CD4-positive, alpha-beta T cell (primary cell): Measurements from ENCODE around the gene GIMAP6. TPM values are rescaled to one million over a fixed set of nuclear protein-coding genes. Genes with fewer than 3 reads are reported as not detected.
A peak's percentile ranks its signal among the peaks of the same experiment; 100 is the strongest.
"Not testable (repeated sequence)": the region's sequence is repeated elsewhere in the genome, so short reads cannot be mapped to it uniquely, and the experiment has no call there.

ENCODE experiments used
- ATAC-seq: fragments of 200-7000 bp; cut with Tn5 transposase; one replicate; pipeline ENCODE4 v1.10.0; 2022; ENCODE audit warnings: mild to moderate bottlenecking; ENCODE audit not compliant: poor library complexity
- CTCF ChIA-PET: fragments of 350-600 bp; sonication (Branson Sonifier 250); formaldehyde crosslinking; loops from one replicate; lab custom pipeline; 2021; ENCODE audit warnings: antibody characterized with exemption, inconsistent platforms; lab: Charles Lee
- POLR2A ChIA-PET: fragments of 350-600 bp; sonication (Branson Sonifier 250); formaldehyde crosslinking; loops from one replicate; lab custom pipeline; 2021; ENCODE audit warnings: antibody characterized with exemption, inconsistent platforms; lab: Charles Lee
- DNase-seq, 14 experiments: peaks; one replicate each; pipeline ENCODE4 v3.0.0-alpha.2; 2013 to 2020; ENCODE audit warnings: mixed read lengths in 2 of 14
- H3K27ac ChIP-seq, 2 donors: one replicate each; pipeline versions ENCODE4 v1.5.1 to v1.7.0; 2013; ENCODE audit warnings: low read length in 2 of 2, low read depth in 1 of 2, mild to moderate bottlenecking in 1 of 2
- H3K27me3 ChIP-seq, 2 experiments: 1 replicate in 1 of 2; 2 replicates in 1 of 2; pipeline versions ENCODE4 v1.6.1 to v1.7.0; 2013; ENCODE audit warnings: low read length in 2 of 2, control low read depth in 1 of 2, mild to moderate bottlenecking in 1 of 2, moderate library complexity in 1 of 2; ENCODE audit not compliant: insufficient read depth in 2 of 2, control insufficient read depth in 1 of 2
- H3K36me3 ChIP-seq: one replicate; pipeline ENCODE4 v1.6.1; 2013; ENCODE audit warnings: low read length, control low read depth; ENCODE audit not compliant: insufficient read depth
- H3K4me1 ChIP-seq: one replicate; pipeline ENCODE4 v1.6.1; 2013; ENCODE audit warnings: low read length, control low read depth; ENCODE audit not compliant: insufficient read depth
- H3K4me3 ChIP-seq: one replicate; pipeline ENCODE4 v1.5.1; 2013; ENCODE audit warnings: mild to moderate bottlenecking, low read length, moderate library complexity
- H3K9me3 ChIP-seq, 2 experiments: 1 replicate in 1 of 2; 2 replicates in 1 of 2; pipeline versions ENCODE4 v1.6.1 to v1.7.0; 2013; ENCODE audit warnings: low read length in 2 of 2, mild to moderate bottlenecking in 2 of 2, control low read depth in 1 of 2, moderate library complexity in 1 of 2; ENCODE audit not compliant: control insufficient read depth in 1 of 2, insufficient read depth in 1 of 2
- H3K27ac Mint-ChIP-seq: one replicate; pipeline ENCODE4 v1.8.0; 2020; ENCODE audit warnings: mixed read lengths
- H3K27me3 Mint-ChIP-seq: one replicate; pipeline ENCODE4 v1.8.0; 2021; ENCODE audit warnings: mixed read lengths
- H3K36me3 Mint-ChIP-seq: one replicate; pipeline ENCODE4 v1.8.0; 2021; ENCODE audit warnings: low read depth, mixed read lengths
- H3K4me1 Mint-ChIP-seq: one replicate; pipeline ENCODE4 v1.8.0; 2021; ENCODE audit warnings: low read depth, mixed read lengths
- H3K4me3 Mint-ChIP-seq: one replicate; pipeline ENCODE4 v1.8.0; 2020; ENCODE audit warnings: mild to moderate bottlenecking, mixed read lengths
- H3K9me3 Mint-ChIP-seq: one replicate; pipeline ENCODE4 v1.8.0; 2020; ENCODE audit warnings: mixed read lengths
- intact Hi-C, 2 experiments: fragments of 100-400 bp; cut with DNase I in 1 of 2; cut with micrococcal nuclease in 1 of 2; formaldehyde crosslinking; loops; one replicate each; pipeline versions ENCODE4 v1.15.1 to v1.9.0; 2023 to 2025; cut with DNase I, micrococcal nuclease
- total RNA-seq, 174 experiments: library from RNA in 2 of 174; stranded (reverse) in 2 of 174; gene quantifications; one replicate each; pipeline ENCODE4 v1.2.3 and lab custom pipeline; 2021 to 2026
- TF ChIP-seq, protein P1 (sequence below): fragments of 200-600 bp; IDR thresholded peaks from one replicate; pipeline ENCODE4 v1.8.0; 2022; ENCODE audit warnings: antibody characterized with exemption, mild to moderate bottlenecking

The GIMAP6 gene
- total RNA-seq, 2 experiments from 2014 or later: 14.3 to 14.9 TPM

DNA sequence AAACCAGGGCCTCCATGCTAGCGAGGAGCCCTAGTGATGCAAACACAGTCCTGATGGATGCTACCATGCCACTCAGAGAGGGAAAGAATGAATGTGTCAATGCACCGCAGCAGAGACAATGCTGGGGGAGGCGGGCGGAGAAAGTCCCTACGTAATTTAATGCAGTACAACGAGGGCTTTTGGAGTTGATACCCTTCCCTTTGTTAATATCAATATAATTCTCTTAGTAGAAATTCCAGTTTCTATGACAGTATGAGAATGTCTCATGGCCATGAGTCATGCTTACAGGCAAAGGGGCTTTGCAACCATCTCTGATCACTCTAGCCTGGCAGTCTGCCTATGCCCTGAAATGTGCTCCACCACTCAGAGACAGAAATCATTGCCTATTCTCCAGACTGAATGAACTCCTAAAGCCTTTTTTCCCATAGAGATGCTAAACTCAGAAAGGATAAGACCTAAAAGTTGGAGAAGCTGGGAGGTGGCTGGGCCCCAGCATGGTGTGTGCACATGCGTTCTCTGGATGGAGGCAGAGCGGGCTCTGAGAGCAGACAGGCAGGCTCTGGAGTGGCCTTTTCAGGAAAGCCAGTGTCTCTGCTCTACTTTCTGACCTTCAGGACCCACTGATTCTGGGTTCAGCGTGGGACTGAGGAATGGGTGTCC, 33.0 kb upstream of the GIMAP6 start:
- Mint-ChIP-seq H3K36me3 (peaks cover 49% of the 10 kb centered on the region), H3K9me3 (peaks cover 7% of the 10 kb centered on the region), H3K4me3 (peak overlapping the region; percentile 39), H3K4me1 (peaks cover 95% of the 10 kb centered on the region), H3K27me3 (no peaks in the 10 kb centered on the region), H3K27ac (peak overlapping the region; percentile 91)
- no peak for ATAC-seq
- no peaks in the 10 kb centered on the region for H3K9me3 ChIP-seq
- H3K36me3 ChIP-seq: no peaks in the 10 kb centered on the region
- ChIA-PET CTCF (interaction anchor here (1.2 kb wide), 1 partner anchor 216 kb away, joined by 3 read pairs; no protein-coding TSS in a partner anchor), POLR2A (interaction anchor here (1.1 to 5.5 kb wide), 8 partner anchors 9 to 91 kb away, joined by 3 to 55 read pairs (median 4); partner anchors contain the start of genes GIMAP1, GIMAP2 and GIMAP6)
- intact Hi-C loops: loop anchor here (2.0 to 5.0 kb wide), 2 partner anchors 32 to 72 kb away; partner anchors contain the start of genes GIMAP5 (in 1 of the 2) and GIMAP6 (in 1 of the 2)
- peak in 3 of 14 experiments; percentile 18 to 67 (median 37) for DNase-seq
- H3K4me3 ChIP-seq: no peak overlapping the region
- H3K27ac ChIP-seq: peak overlapping the region; percentile 73 to 85
- no peaks in the 10 kb centered on the region for H3K27me3 ChIP-seq
- TF ChIP-seq, protein P1, sequence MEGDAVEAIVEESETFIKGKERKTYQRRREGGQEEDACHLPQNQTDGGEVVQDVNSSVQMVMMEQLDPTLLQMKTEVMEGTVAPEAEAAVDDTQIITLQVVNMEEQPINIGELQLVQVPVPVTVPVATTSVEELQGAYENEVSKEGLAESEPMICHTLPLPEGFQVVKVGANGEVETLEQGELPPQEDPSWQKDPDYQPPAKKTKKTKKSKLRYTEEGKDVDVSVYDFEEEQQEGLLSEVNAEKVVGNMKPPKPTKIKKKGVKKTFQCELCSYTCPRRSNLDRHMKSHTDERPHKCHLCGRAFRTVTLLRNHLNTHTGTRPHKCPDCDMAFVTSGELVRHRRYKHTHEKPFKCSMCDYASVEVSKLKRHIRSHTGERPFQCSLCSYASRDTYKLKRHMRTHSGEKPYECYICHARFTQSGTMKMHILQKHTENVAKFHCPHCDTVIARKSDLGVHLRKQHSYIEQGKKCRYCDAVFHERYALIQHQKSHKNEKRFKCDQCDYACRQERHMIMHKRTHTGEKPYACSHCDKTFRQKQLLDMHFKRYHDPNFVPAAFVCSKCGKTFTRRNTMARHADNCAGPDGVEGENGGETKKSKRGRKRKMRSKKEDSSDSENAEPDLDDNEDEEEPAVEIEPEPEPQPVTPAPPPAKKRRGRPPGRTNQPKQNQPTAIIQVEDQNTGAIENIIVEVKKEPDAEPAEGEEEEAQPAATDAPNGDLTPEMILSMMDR: no peak
- H3K4me1 ChIP-seq: peaks cover 72% of the 10 kb centered on the region

DNA sequence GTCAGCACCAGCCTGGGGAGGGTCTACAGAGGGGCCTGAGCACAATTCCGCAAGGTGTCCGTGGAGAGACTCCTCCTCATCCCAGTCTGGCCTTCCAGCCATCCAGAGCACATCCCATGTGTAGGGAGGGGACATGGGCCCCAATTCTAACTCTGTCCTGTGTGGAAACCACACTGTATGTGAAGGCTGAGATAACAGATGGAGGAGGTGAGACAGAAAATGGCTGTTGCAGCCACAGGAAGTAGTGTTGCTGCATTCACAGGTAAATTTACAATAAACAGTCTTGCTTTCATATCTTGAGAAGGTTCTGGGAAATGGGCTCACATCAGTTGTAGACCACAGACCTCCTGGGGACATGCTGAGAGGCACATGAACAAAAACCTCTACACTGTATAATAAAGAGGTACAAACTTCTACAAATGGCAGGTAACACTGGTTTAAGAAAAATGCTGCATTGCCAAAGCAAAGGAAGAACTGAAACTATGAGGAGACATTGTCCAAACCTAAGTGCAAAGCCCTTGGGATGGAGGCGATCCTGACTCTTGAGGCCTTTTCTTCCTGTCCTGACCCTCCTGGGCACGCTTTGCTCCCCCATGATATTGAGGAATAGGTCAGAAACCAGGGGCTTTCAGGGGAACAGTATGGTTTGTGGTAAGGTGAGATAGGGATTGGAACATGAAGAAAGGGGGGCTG, 31.8 kb upstream of the GIMAP6 start:
- Histone ChIP-seq H3K9me3 (peaks cover 0 to 6% of the 10 kb centered on the region in 2 experiments), H3K4me1 (peaks cover 73% of the 10 kb centered on the region), H3K4me3 (no peak overlapping the region), H3K36me3 (no peaks in the 10 kb centered on the region), H3K27me3 (no peaks in the 10 kb centered on the region), H3K27ac (peak overlapping the region; percentile 73 to 85)
- Mint-ChIP-seq H3K4me3 (peak overlapping the region; percentile 81), H3K27ac (peak overlapping the region; percentile 91), H3K36me3 (peaks cover 55% of the 10 kb centered on the region), H3K27me3 (no peaks in the 10 kb centered on the region), H3K9me3 (peaks cover 6% of the 10 kb centered on the region), H3K4me1 (peaks cover 88% of the 10 kb centered on the region)
- TF ChIP-seq, protein P1: no peak
- intact Hi-C loops: loop anchor here in 1 of 2 experiments (2.0 kb wide), 1 partner anchor 31 kb away; the partner anchor contains the start of gene GIMAP6
- peak in 6 of 14 experiments; percentile 30 to 86 (median 56) for DNase-seq
- ChIA-PET POLR2A (interaction anchor here (0.6 to 1.2 kb wide), 4 partner anchors 13 to 96 kb away, joined by 3 to 4 read pairs (median 4); partner anchors contain the start of genes GIMAP1 and GIMAP4), CTCF (no interaction called here)
- ATAC-seq: peak; percentile 19

DNA sequence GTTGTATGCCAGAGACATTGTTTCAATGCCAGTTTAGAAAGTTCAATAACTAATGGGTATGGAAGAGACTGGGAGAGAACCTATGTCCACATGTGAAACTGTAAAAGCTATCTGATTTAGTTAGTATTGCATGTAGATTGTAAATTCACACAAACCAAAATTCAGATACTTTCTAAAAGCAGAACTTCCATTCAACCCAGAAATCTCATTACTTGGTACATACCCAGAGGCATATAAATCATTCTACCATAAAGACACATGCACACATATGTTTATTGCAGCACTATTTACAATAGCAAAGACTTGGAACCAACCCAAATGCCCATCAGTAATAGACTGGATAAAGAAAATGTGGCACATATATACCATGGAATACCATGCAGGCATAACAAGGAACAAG, 30.6 kb upstream of the GIMAP6 start:
- Mint-ChIP-seq H3K36me3 (peaks cover 48% of the 10 kb centered on the region), H3K27ac (peak overlapping the region; percentile 91), H3K4me3 (peak overlapping the region; percentile 62), H3K4me1 (peaks cover 79% of the 10 kb centered on the region)
- intact Hi-C loops, CTCF ChIA-PET, H3K9me3 Mint-ChIP-seq, H3K27me3 Mint-ChIP-seq, H3K27ac ChIP-seq, ATAC-seq, H3K4me3 ChIP-seq, H3K27me3 ChIP-seq, H3K36me3 ChIP-seq, DNase-seq: not testable (repeated sequence)
- H3K9me3 ChIP-seq: peaks cover under 1 to 11% of the 10 kb centered on the region in 2 experiments
- POLR2A ChIA-PET: interaction anchor here (1.2 to 1.5 kb wide), 4 partner anchors 23 to 148 kb away, joined by 3 to 4 read pairs (median 3); partner anchors contain the start of genes GIMAP2, GIMAP4 and GIMAP7
- H3K4me1 ChIP-seq: peaks cover 62% of the 10 kb centered on the region
